GM18861 (cell line): Measurements from ENCODE around the gene PLA2G2D.

ENCODE experiments used
- ATAC-seq: cut with Tn5 transposase; IDR thresholded peaks from one replicate; pipeline ENCODE4 v1.9.1; 2021; ENCODE audit not compliant: unreplicated experiment

PLA2G2D gene

GRCh38 chr1:20115916-20116315 is 3.4 kb downstream of the PLA2G2D start:
- no peak for ATAC-seq

GRCh38 chr1:20115479-20115878 is 3.9 kb downstream of the PLA2G2D start:
- ATAC-seq = no peak

- ATAC-seq = no peak
These were observed 5.2 kb downstream of the PLA2G2D start for GRCh38 chr1:20114021-20114648.

- no peak for ATAC-seq
These were observed 6.9 kb downstream of the PLA2G2D start for GRCh38 chr1:20112279-20113000.

- ATAC-seq = no peak
These were observed 7.9 kb downstream of the PLA2G2D start for GRCh38 chr1:20111452-20111851.

- ATAC-seq = no peak
These were observed 8.7 kb downstream of the PLA2G2D start for GRCh38 chr1:20110679-20111078.

GRCh38 chr1:20109223-20109856 is 10.0 kb downstream of the PLA2G2D start:
- ATAC-seq = no peak

GRCh38 chr1:20108366-20109123 is 10.8 kb downstream of the PLA2G2D start:
- no peak for ATAC-seq

- ATAC-seq = no peak
These were observed 11.5 kb downstream of the PLA2G2D start for GRCh38 chr1:20107796-20108195.

- no peak for ATAC-seq
These were observed 12.0 kb downstream of the PLA2G2D start for GRCh38 chr1:20107351-20107750.

GRCh38 chr1:20105856-20106255 is 13.5 kb downstream of the PLA2G2D start:
- no peak for ATAC-seq

GRCh38 chr1:20102875-20103274 is 16.5 kb downstream of the PLA2G2D start:
- ATAC-seq = no peak

GRCh38 chr1:20100632-20101355 is 18.5 kb downstream of the PLA2G2D start:
- ATAC-seq = no peak

- no peak for ATAC-seq
These were observed 19.8 kb downstream of the PLA2G2D start for GRCh38 chr1:20099533-20099932.

- ATAC-seq = no peak
These were observed 22.4 kb downstream of the PLA2G2D start for GRCh38 chr1:20096840-20097447.

- ATAC-seq = no peak
These were observed 23.5 kb downstream of the PLA2G2D start for GRCh38 chr1:20095564-20096434.

- ATAC-seq = no peak
These were observed 25.4 kb downstream of the PLA2G2D start for GRCh38 chr1:20093940-20094391.

- ATAC-seq = no peak
These were observed 26.0 kb downstream of the PLA2G2D start for GRCh38 chr1:20093303-20093702.

GRCh38 chr1:20090641-20091040 is 28.7 kb downstream of the PLA2G2D start:
- no peak for ATAC-seq
